DMS114 treated with DMSO at 0.1 percent for 48 hours (cell line): Measurements from ENCODE around the gene REV3L.
"Not testable (repeated sequence)": the region's sequence is repeated elsewhere in the genome, so short reads cannot be mapped to it uniquely, and the experiment has no call there.

ENCODE experiments used
- DNase-seq: peaks from one replicate; lab custom pipeline; 2025; ENCODE audit not compliant: unreplicated experiment; lab: John Stamatoyannopoulos, UW

Gene REV3L

GRCh38 chr6:111381123-111381522, 101.9 kb downstream of the REV3L start:
- no peak for DNase-seq

GRCh38 chr6:111379831-111380230, 103.2 kb downstream of the REV3L start:
- DNase-seq, result no peak

GRCh38 chr6:111379302-111379701, 103.7 kb downstream of the REV3L start:
- no peak for DNase-seq

- no peak for DNase-seq
Observed at GRCh38 chr6:111377558-111378120, 105.4 kb downstream of the REV3L start.

GRCh38 chr6:111367393-111368088, 115.5 kb downstream of the REV3L start:
- no peak for DNase-seq

GRCh38 chr6:111361648-111362047, 121.4 kb downstream of the REV3L start:
- DNase-seq, result peak; percentile 56

- DNase-seq, result no peak
Observed at GRCh38 chr6:111358454-111358853, 124.6 kb downstream of the REV3L start.

- DNase-seq, result no peak
Observed at GRCh38 chr6:111357705-111358104, 125.3 kb downstream of the REV3L start.

- no peak for DNase-seq
Observed at GRCh38 chr6:111356551-111356950, 126.5 kb downstream of the REV3L start.

- no peak for DNase-seq
Observed at GRCh38 chr6:111354758-111355555, 128.1 kb downstream of the REV3L start.

GRCh38 chr6:111353912-111354462, 129.0 kb downstream of the REV3L start:
- no peak for DNase-seq

- DNase-seq, result no peak
Observed at GRCh38 chr6:111347589-111347988, 135.4 kb downstream of the REV3L start.

- DNase-seq, result no peak
Observed at GRCh38 chr6:111342913-111343312, 140.1 kb downstream of the REV3L start.

- DNase-seq, result no peak
Observed at GRCh38 chr6:111339294-111339693, 143.7 kb downstream of the REV3L start.

- no peak for DNase-seq
Observed at GRCh38 chr6:111338843-111339242, 144.2 kb downstream of the REV3L start.

GRCh38 chr6:111337829-111338236, 145.2 kb downstream of the REV3L start:
- DNase-seq, result no peak

- no peak for DNase-seq
Observed at GRCh38 chr6:111329882-111330633, 153.0 kb downstream of the REV3L start.

GRCh38 chr6:111326563-111326962, 156.5 kb downstream of the REV3L start:
- DNase-seq, result no peak

- DNase-seq, result no peak
Observed at GRCh38 chr6:111322145-111322544, 160.9 kb downstream of the REV3L start.

GRCh38 chr6:111307950-111308349, 175.1 kb downstream of the REV3L start:
- not testable (repeated sequence) for DNase-seq

- no peak for DNase-seq
Observed at GRCh38 chr6:111307275-111307858, 175.7 kb downstream of the REV3L start.
